Activated T-cell treated with anti-CD3 and anti-CD28 coated beads, Interleukin-2, amount 50 U/mL, for 24 hours (primary cell): Measurements from ENCODE around the gene CCDC88B.

ENCODE experiments used
- DNase-seq: peaks from one replicate; pipeline ENCODE4 v3.0.0-alpha.2; 2020
- H3K27ac Mint-ChIP-seq: 2 replicates; pipeline ENCODE4 v1.8.0; 2020; ENCODE audit warnings: mild to moderate bottlenecking, mixed read lengths
- H3K27me3 Mint-ChIP-seq: 2 replicates; pipeline ENCODE4 v1.8.0; 2020; ENCODE audit warnings: mixed read lengths
- H3K36me3 Mint-ChIP-seq: 2 replicates; pipeline ENCODE4 v1.8.0; 2020; ENCODE audit warnings: low read depth, mixed read lengths
- H3K4me1 Mint-ChIP-seq: 2 replicates; pipeline ENCODE4 v1.8.0; 2020; ENCODE audit warnings: low read depth, mixed read lengths
- H3K4me3 Mint-ChIP-seq: 2 replicates; pipeline ENCODE4 v1.8.0; 2020; ENCODE audit warnings: mild to moderate bottlenecking, moderate library complexity, mixed read lengths
- H3K9me3 Mint-ChIP-seq: 2 replicates; pipeline ENCODE4 v1.8.0; 2020; ENCODE audit warnings: mixed read lengths

CCDC88B gene

DNA sequence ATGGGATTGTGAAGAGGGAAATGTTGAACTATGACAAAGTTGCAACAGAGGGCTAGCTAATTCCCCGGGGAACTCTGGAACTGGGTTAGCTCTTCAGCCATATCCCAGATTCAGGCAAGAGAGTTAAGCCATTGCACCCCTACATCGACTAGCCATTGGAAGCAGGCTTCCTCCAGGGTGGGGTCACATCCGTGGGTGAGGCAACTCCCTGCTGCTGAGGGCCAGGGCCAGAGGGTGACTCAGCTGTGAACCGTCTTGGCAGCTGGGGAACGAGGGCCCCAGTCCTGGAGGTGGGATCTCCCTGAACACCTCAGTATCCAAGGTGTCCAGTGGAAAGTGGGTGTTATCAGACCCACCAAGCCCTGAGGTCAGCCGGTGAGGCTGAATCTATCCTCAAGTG is 60.1 kb downstream of the CCDC88B start:
- peaks cover 5% of the 10 kb centered on the region for H3K4me1 Mint-ChIP-seq
- no peak overlapping the region for H3K27ac Mint-ChIP-seq
- H3K27me3 Mint-ChIP-seq, result peaks cover 8% of the 10 kb centered on the region
- no peak overlapping the region for H3K4me3 Mint-ChIP-seq
- no peaks in the 10 kb centered on the region for H3K36me3 Mint-ChIP-seq
- no peaks in the 10 kb centered on the region for H3K9me3 Mint-ChIP-seq
- DNase-seq, result no peak

DNA sequence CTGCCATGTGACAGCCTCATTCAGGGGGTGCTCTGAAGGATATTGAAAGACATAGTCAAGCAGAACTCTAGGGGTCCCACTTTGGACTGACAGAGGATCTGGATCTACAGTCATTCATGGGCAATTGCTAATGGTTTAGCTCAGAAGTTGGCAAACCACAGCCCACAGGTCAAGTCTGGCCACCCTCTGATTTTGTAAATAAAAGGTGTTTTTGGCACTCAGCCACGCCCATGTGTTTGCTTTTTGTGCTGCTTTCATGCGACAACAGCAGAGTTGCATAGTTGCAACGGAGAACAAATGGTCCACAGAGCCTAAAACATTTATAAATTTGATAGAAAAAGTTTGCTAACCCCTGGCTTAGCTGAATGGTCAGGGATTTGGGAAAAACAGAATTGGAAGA is 60.7 kb downstream of the CCDC88B start:
- H3K4me1 Mint-ChIP-seq, result peaks cover 2% of the 10 kb centered on the region
- no peaks in the 10 kb centered on the region for H3K36me3 Mint-ChIP-seq
- H3K27ac Mint-ChIP-seq, result no peak overlapping the region

DNA sequence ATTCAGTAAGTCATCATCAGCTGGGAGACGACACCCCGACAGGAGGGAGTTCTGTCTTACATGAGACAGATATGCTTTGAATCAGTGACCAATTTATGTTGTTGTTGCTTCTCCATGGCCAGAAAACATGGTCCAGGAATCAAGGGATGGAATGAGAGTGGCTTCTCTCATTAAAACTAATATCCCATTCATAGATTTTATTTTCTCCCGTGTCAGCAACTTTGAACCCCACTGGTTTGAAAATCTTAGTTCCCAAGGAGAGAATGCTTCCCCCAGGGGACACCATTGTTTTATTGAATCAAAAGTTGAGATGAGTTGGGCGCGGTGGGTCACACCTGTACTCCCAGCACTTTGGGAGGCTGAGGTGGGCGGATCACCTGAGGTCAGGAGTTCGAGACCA is 61.8 kb downstream of the CCDC88B start:
- Mint-ChIP-seq H3K27ac (no peak overlapping the region), H3K4me1 (no peaks in the 10 kb centered on the region), H3K27me3 (peaks cover 5% of the 10 kb centered on the region), H3K4me3 (no peak overlapping the region), H3K36me3 (no peaks in the 10 kb centered on the region), H3K9me3 (no peaks in the 10 kb centered on the region)
- DNase-seq, result no peak

More for the DNA sequence above, 60.7 kb downstream of the CCDC88B start:
- Mint-ChIP-seq H3K9me3 (no peaks in the 10 kb centered on the region), H3K27me3 (peaks cover 5% of the 10 kb centered on the region), H3K4me3 (no peak overlapping the region)
- DNase-seq, result no peak

- no peaks in the 10 kb centered on the region for H3K36me3 Mint-ChIP-seq
- H3K4me3 Mint-ChIP-seq, result no peak overlapping the region
- peaks cover 5% of the 10 kb centered on the region for H3K27me3 Mint-ChIP-seq
- no peaks in the 10 kb centered on the region for H3K9me3 Mint-ChIP-seq
- DNase-seq, result no peak
- no peak overlapping the region for H3K27ac Mint-ChIP-seq
- H3K4me1 Mint-ChIP-seq, result no peaks in the 10 kb centered on the region
Observed at GRCh38 chr11:64403106-64403505, 63.1 kb downstream of the CCDC88B start.

DNA sequence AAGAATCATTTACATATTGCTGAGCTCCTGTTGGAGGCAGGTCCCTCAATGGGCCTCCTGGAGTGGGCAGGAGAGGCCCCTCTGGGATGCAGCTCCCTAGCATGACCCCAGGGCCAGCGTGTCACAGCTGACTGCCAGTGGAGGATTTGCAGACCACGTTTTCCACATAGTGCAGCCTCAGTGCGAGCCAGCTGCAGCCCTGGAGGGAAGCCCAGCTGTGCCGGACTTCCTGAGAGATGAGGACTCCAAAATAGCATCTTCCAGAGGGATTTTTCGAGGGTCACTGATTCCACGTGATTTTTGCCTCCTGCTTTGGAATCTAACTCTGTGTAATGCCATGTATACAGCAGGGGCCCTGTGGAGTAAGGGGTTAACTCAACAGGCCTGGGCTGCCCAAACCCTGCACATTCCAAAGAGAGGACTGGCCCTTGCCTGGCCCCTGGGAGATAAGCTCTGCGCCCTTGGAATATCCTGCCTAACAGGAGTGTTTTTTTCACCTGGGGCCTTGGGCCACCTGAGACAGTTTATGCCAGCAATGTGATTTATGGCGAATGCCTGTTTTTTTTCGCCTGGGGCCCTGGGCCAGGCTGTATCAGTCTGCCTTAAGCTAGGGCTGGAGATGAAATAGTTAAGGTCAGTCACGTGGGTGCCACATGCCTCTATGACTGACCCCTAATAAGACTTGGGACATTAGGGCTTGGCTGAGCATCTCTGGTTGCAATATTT is 66.4 kb downstream of the CCDC88B start:
- Mint-ChIP-seq H3K9me3 (no peaks in the 10 kb centered on the region), H3K36me3 (no peaks in the 10 kb centered on the region), H3K27me3 (peaks cover 5% of the 10 kb centered on the region), H3K4me1 (no peaks in the 10 kb centered on the region), H3K4me3 (no peak overlapping the region), H3K27ac (no peak overlapping the region)
- no peak for DNase-seq
